Thyroid gland (tissue), 4 donors: ENCODE measurements around the gene TUFT1.

ENCODE experiments used
- CTCF ChIP-seq, 6 experiments: fragments of 200-600 bp in 3 of 6; fragments of 450-650 bp in 3 of 6; sonication (generic) in 3 of 6; IDR thresholded peaks; one replicate each; pipeline ENCODE4 v1.5.1; 2016 to 2019; ENCODE audit warnings: antibody characterized with exemption in 6 of 6, mild to moderate bottlenecking in 2 of 6, inconsistent platforms in 1 of 6, moderate library complexity in 1 of 6
- POLR2A ChIP-seq, 2 donors: fragments of 450-650 bp; IDR thresholded peaks; one replicate each; pipeline ENCODE4 v1.6.1; 2017; ENCODE audit warnings: antibody characterized with exemption in 2 of 2, mild to moderate bottlenecking in 2 of 2, moderate library complexity in 1 of 2

- TF ChIP-seq CTCF (IDR thresholded peaks at IDR 0.05), result no peak
- no peak for TF ChIP-seq POLR2A (IDR thresholded peaks at IDR 0.05)
Observed at GRCh38 chr1:151546011-151546925, 6.2 kb downstream of the TUFT1 start.
